B cell (primary cell): ENCODE measurements around the gene MEGF8. TPM values are rescaled to one million over a fixed set of nuclear protein-coding genes. Genes with fewer than 3 reads are reported as not detected.

Source experiments
- ATAC-seq: fragments of 200-7000 bp; cut with Tn5 transposase; one replicate; pipeline ENCODE4 v1.10.0; 2021; ENCODE audit warnings: low read depth, mild to moderate bottlenecking, moderate number of reproducible peaks, moderate library complexity
- CTCF ChIA-PET: fragments of 350-600 bp; sonication (Branson Sonifier 250); formaldehyde crosslinking; loops from one replicate; lab custom pipeline; 2021; ENCODE audit warnings: antibody characterized with exemption, inconsistent platforms; lab: Charles Lee
- POLR2A ChIA-PET: fragments of 350-600 bp; sonication (Branson Sonifier 250); formaldehyde crosslinking; loops from one replicate; lab custom pipeline; 2021; ENCODE audit warnings: antibody characterized with exemption; lab: Charles Lee
- DNase-seq: peaks from one replicate; pipeline ENCODE4 v3.0.0; 2013
- H2AFZ ChIP-seq: 2 replicates; pipeline ENCODE4 v1.6.1; 2012; ENCODE audit warnings: mild to moderate bottlenecking, low read depth, low read length; ENCODE audit not compliant: insufficient read depth, poor library complexity, severe bottlenecking
- H3K27ac ChIP-seq, 2 donors: 1 replicate in 1 of 2; 2 replicates in 1 of 2; pipeline ENCODE4 v1.5.1; 2012 to 2013; ENCODE audit warnings: low read length in 2 of 2, mild to moderate bottlenecking in 2 of 2, moderate library complexity in 1 of 2
- H3K27me3 ChIP-seq, 4 experiments: fragments of 200-600 bp in 1 of 4; sonication (generic) in 1 of 4; replicated peaks in 1 of 4; 1 replicate in 2 of 4; 2 replicates in 2 of 4; pipeline versions ENCODE4 v1.6.1 to v1.7.0; 2013 to 2016; ENCODE audit warnings: low read length in 3 of 4, mild to moderate bottlenecking in 2 of 4, mixed read lengths in 1 of 4, moderate library complexity in 1 of 4; ENCODE audit not compliant: insufficient read depth in 4 of 4, control insufficient read depth in 3 of 4; ENCODE audit errors: control extremely low read depth in 1 of 4
- H3K36me3 ChIP-seq, 2 experiments: replicated peaks in 1 of 2; 1 replicate in 1 of 2; 2 replicates in 1 of 2; pipeline versions ENCODE4 v1.6.1 to v1.7.1; 2013; ENCODE audit warnings: low read length in 1 of 2; ENCODE audit not compliant: insufficient read depth in 2 of 2, control insufficient read depth in 1 of 2; ENCODE audit errors: control extremely low read depth in 1 of 2, extremely low read depth in 1 of 2
- H3K4me1 ChIP-seq, 2 donors: fragments of 200-600 bp in 1 of 2; sonication (generic) in 1 of 2; 1 replicate in 1 of 2; 2 replicates in 1 of 2; pipeline versions ENCODE4 v1.5.1 to v1.6.1; 2013 to 2017; ENCODE audit warnings: low read length in 2 of 2; ENCODE audit not compliant: control insufficient read depth in 2 of 2, insufficient read depth in 2 of 2
- H3K4me2 ChIP-seq: replicated peaks from 2 replicates; pipeline ENCODE3; 2012; ENCODE audit warnings: mild to moderate bottlenecking, low read depth, low read length; ENCODE audit not compliant: poor library complexity, severe bottlenecking
- H3K4me3 ChIP-seq, 5 experiments: fragments of 200-600 bp in 1 of 5; sonication (generic) in 1 of 5; 1 replicate in 3 of 5; 2 replicates in 2 of 5; pipeline versions ENCODE4 v1.5.1 to v1.7.0; 2011 to 2016; ENCODE audit warnings: low read length in 4 of 5, mild to moderate bottlenecking in 4 of 5, low read depth in 2 of 5, control low read depth in 1 of 5, moderate library complexity in 1 of 5; ENCODE audit not compliant: insufficient read depth in 1 of 5; ENCODE audit errors: control extremely low read depth in 1 of 5, extremely low read depth in 1 of 5
- H3K79me2 ChIP-seq: fragments of 200-600 bp; sonication (generic); one replicate; pipeline ENCODE4 v1.6.0; 2016; ENCODE audit warnings: low read length; ENCODE audit not compliant: control insufficient read depth, insufficient read depth
- H3K9ac ChIP-seq: fragments of 200-600 bp; sonication (generic); 2 replicates; pipeline ENCODE4 v1.6.1; 2017; ENCODE audit warnings: mild to moderate bottlenecking, low read length, moderate library complexity
- H3K9me3 ChIP-seq, 3 donors: one replicate each; pipeline versions ENCODE4 v1.6.1 to v1.7.1; 2013; ENCODE audit warnings: low read length in 2 of 3; ENCODE audit not compliant: control insufficient read depth in 2 of 3, insufficient read depth in 1 of 3; ENCODE audit errors: control extremely low read depth in 1 of 3
- H4K20me1 ChIP-seq: 2 replicates; pipeline ENCODE4 v1.6.0; 2012; ENCODE audit warnings: mild to moderate bottlenecking, low read length; ENCODE audit not compliant: insufficient read depth, control insufficient read depth, poor library complexity, severe bottlenecking
- H3K27ac Mint-ChIP-seq: one replicate; pipeline ENCODE4 v1.8.0; 2021; ENCODE audit warnings: mixed read lengths
- H3K27me3 Mint-ChIP-seq: one replicate; pipeline ENCODE4 v1.8.0; 2021; ENCODE audit warnings: mixed read lengths
- H3K4me1 Mint-ChIP-seq: one replicate; pipeline ENCODE4 v1.8.0; 2021; ENCODE audit warnings: mixed read lengths
- H3K4me3 Mint-ChIP-seq: one replicate; pipeline ENCODE4 v1.8.0; 2021; ENCODE audit warnings: mixed read lengths
- H3K9me3 Mint-ChIP-seq: one replicate; pipeline ENCODE4 v1.8.0; 2022; ENCODE audit warnings: mixed read lengths; ENCODE audit not compliant: insufficient read depth
- CTCF ChIP-seq: fragments of 200-600 bp; IDR thresholded peaks from one replicate; pipeline ENCODE4 v1.8.0; 2022; ENCODE audit warnings: antibody characterized with exemption, mild to moderate bottlenecking
- EZH2 ChIP-seq: IDR thresholded peaks from 2 replicates; pipeline ENCODE4 v1.6.1; 2012; ENCODE audit warnings: borderline replicate concordance, low read depth, mild to moderate bottlenecking, moderate library complexity, low read length; ENCODE audit not compliant: insufficient read depth, poor library complexity, severe bottlenecking
- WGBS: methylation state at CpG from one replicate; pipeline ENCODE4 v1.1.5; 2013; ENCODE audit warnings: missing lambda C conversion rate; ENCODE audit not compliant: insufficient coverage; 5-methylcytosine and 5-hydroxymethylcytosine counted together
- intact Hi-C: fragments of 100-400 bp; cut with micrococcal nuclease; formaldehyde crosslinking; loops from one replicate; pipeline ENCODE4 v1.10.0; 2022
- polyA plus RNA-seq: library from polyadenylated mRNA; depleted of rRNA; stranded (reverse); fragments of >200 nt; gene quantifications from 2 replicates; pipeline ENCODE4 v1.2.3, GENCODE V29; 2012
- total RNA-seq, 2 donors: library from RNA; stranded (reverse); fragments of 120-200 nt in 1 of 2; gene quantifications; 1 replicate in 1 of 2; 2 replicates in 1 of 2; pipeline versions ENCODE4 v1.2.3 to v1.2.4, GENCODE V29; 2013 to 2022

The MEGF8 gene
- total and polyA plus RNA-seq, 2 donors (not counting 1 experiment from before 2014, with no cell fraction given): 8.2 to 26.5 TPM

GRCh38 chr19:42287017-42287826, 38.2 kb upstream of the MEGF8 start:
- no peak overlapping the region for H3K4me3 ChIP-seq
- H3K4me1 ChIP-seq: peaks cover 30 to 37% of the 10 kb centered on the region in 2 donors
- TF ChIP-seq EZH2 (no peak), CTCF (no peak)
- peaks cover 46% of the 10 kb centered on the region for H4K20me1 ChIP-seq
- peaks cover 18% of the 10 kb centered on the region for H3K79me2 ChIP-seq
- no peak for DNase-seq
- H3K27ac ChIP-seq: no peak overlapping the region
- no peaks in the 10 kb centered on the region for H3K9me3 ChIP-seq
- H3K9ac ChIP-seq: no peak overlapping the region
- no peak overlapping the region for H3K4me2 ChIP-seq
- no peaks in the 10 kb centered on the region for H3K27me3 ChIP-seq
- H3K27me3 Mint-ChIP-seq: no peaks in the 10 kb centered on the region
- peak overlapping the region; percentile 10 for H3K4me3 Mint-ChIP-seq
- H3K36me3 ChIP-seq: peaks cover 1 to 55% of the 10 kb centered on the region in 2 experiments
- intact Hi-C loops: no loop called here
- peaks cover 24% of the 10 kb centered on the region for H3K4me1 Mint-ChIP-seq
- WGBS: 96% methylated on average over 28 of the region's 30 CpGs
- peak overlapping the region; percentile 76 for H3K27ac Mint-ChIP-seq
- ChIA-PET POLR2A (interaction anchor here (0.7 kb wide), 1 partner anchor 156 kb away, joined by 3 read pairs; no protein-coding TSS in a partner anchor), CTCF (interaction anchor here (1.2 to 2.9 kb wide), 4 partner anchors 8 to 178 kb away, joined by 3 to 12 read pairs (median 7); partner anchors contain the start of gene POU2F2)
- no peak for ATAC-seq
- no peaks in the 10 kb centered on the region for H3K9me3 Mint-ChIP-seq
- H2AFZ ChIP-seq: no peak overlapping the region

GRCh38 chr19:42287827-42288107, 37.7 kb upstream of the MEGF8 start:
- no peaks in the 10 kb centered on the region for H3K27me3 Mint-ChIP-seq
- H3K9me3 Mint-ChIP-seq: no peaks in the 10 kb centered on the region
- H3K9ac ChIP-seq: no peak overlapping the region
- TF ChIP-seq EZH2: no peak
- no peak for TF ChIP-seq CTCF
- peaks cover 25 to 31% of the 10 kb centered on the region in 2 donors for H3K4me1 ChIP-seq
- peaks cover 1 to 60% of the 10 kb centered on the region in 2 experiments for H3K36me3 ChIP-seq
- ChIA-PET POLR2A (interaction anchor here (0.7 kb wide), 1 partner anchor 157 kb away, joined by 3 read pairs; no protein-coding TSS in a partner anchor), CTCF (interaction anchor here (1.2 to 2.9 kb wide), 4 partner anchors 8 to 178 kb away, joined by 3 to 12 read pairs (median 7); partner anchors contain the start of gene POU2F2)
- ATAC-seq (no peak), DNase-seq (no peak)
- no peaks in the 10 kb centered on the region for H3K27me3 ChIP-seq
- H3K27ac Mint-ChIP-seq: peak overlapping the region; percentile 26
- H2AFZ ChIP-seq: no peak overlapping the region
- no peak overlapping the region for H3K4me2 ChIP-seq
- H3K4me3 Mint-ChIP-seq: no peak overlapping the region
- H3K4me3 ChIP-seq: no peak overlapping the region
- peaks cover 46% of the 10 kb centered on the region for H4K20me1 ChIP-seq
- peaks cover 18% of the 10 kb centered on the region for H3K79me2 ChIP-seq
- no peaks in the 10 kb centered on the region for H3K9me3 ChIP-seq
- no peak overlapping the region for H3K27ac ChIP-seq
- WGBS: 97% methylated on average over 8 of the region's 10 CpGs
- intact Hi-C loops: no loop called here
- peaks cover 24% of the 10 kb centered on the region for H3K4me1 Mint-ChIP-seq
